Measurements from ENCODE around the gene CLEC6A. TPM values are rescaled to one million over a fixed set of nuclear protein-coding genes. Genes with fewer than 3 reads are reported as not detected.
"Not testable (repeated sequence)": the region's sequence is repeated elsewhere in the genome, so short reads cannot be mapped to it uniquely, and the experiment has no call there.

CLEC6A gene
- total RNA-seq (not detected), total RNA-seq (0 to 0.34 (median 0) reads per million in 172 experiments)
- 0.21 TPM for polyA plus RNA-seq (2013, experiment 1 of 2)
- 0.15 TPM for polyA plus RNA-seq (2013, experiment 2 of 2)

- Histone ChIP-seq H3K4me1 (ENCODE audit: insufficient read depth, low read length) (no peaks in the 10 kb centered on the region), H3K9me3 (ENCODE audit: control insufficient read depth in 1 of 2, insufficient read depth in 1 of 2, low read length in 2 of 2) (no peaks in the 10 kb centered on the region), H3K27me3 (ENCODE audit: control insufficient read depth in 1 of 2, insufficient read depth in 2 of 2, low read length in 2 of 2) (peaks cover 0 to 7% of the 10 kb centered on the region in 2 experiments), H3K27ac (ENCODE audit: low read depth in 1 of 2, low read length in 2 of 2) (no peak within 1 kb of the TSS), H3K36me3 (ENCODE audit: insufficient read depth, low read length) (no peaks in the 10 kb centered on the region), H3K4me3 (ENCODE audit: low read length) (no peak within 1 kb of the TSS)
- H3K27ac Mint-ChIP-seq: no peak within 1 kb of the TSS
- H3K27me3 Mint-ChIP-seq: peaks cover 41% of the 10 kb centered on the region
- ATAC-seq (ENCODE audit: poor library complexity) (no peak), DNase-seq (peak in 1 of 14 experiments; percentile 8)
- no peaks in the 10 kb centered on the region for H3K36me3 Mint-ChIP-seq (ENCODE audit: low read depth)
- POLR2A ChIA-PET: no interaction called here
- H3K9me3 Mint-ChIP-seq: no peaks in the 10 kb centered on the region
- CTCF ChIA-PET: no interaction called here
- no peaks in the 10 kb centered on the region for H3K4me1 Mint-ChIP-seq (ENCODE audit: low read depth)
- intact Hi-C loops (cut with DNase I, micrococcal nuclease): no loop called here
- no peak for TF ChIP-seq CTCF (IDR thresholded peaks at IDR 0.05)
- H3K4me3 Mint-ChIP-seq: no peak within 1 kb of the TSS
Observed at GRCh38 chr12:8455727-8456360, at the start of gene CLEC6A. Gene CLEC6A (plus strand): TSS chr12:8455962. CDS start chr12:8456112, 150 bp downstream.

- H3K27me3 ChIP-seq (ENCODE audit: control insufficient read depth in 1 of 2, insufficient read depth in 2 of 2, low read length in 2 of 2); H3K27ac Mint-ChIP-seq; H3K4me1 Mint-ChIP-seq (ENCODE audit: low read depth); POLR2A ChIA-PET; H3K4me3 ChIP-seq (ENCODE audit: low read length); H3K36me3 Mint-ChIP-seq (ENCODE audit: low read depth); H3K36me3 ChIP-seq (ENCODE audit: insufficient read depth, low read length); ATAC-seq (ENCODE audit: poor library complexity); H3K9me3 Mint-ChIP-seq; H3K4me1 ChIP-seq (ENCODE audit: insufficient read depth, low read length); H3K9me3 ChIP-seq (ENCODE audit: control insufficient read depth in 1 of 2, insufficient read depth in 1 of 2, low read length in 2 of 2); intact Hi-C loops (cut with DNase I, micrococcal nuclease); H3K4me3 Mint-ChIP-seq; H3K27ac ChIP-seq (ENCODE audit: low read depth in 1 of 2, low read length in 2 of 2); CTCF ChIA-PET; H3K27me3 Mint-ChIP-seq: not testable (repeated sequence)
- DNase-seq: peak in 1 of 14 experiments; percentile 6
Observed at GRCh38 chr12:8419576-8419975, 36.2 kb upstream of the CLEC6A start.

GRCh38 chr12:8420506-8420905 is 35.3 kb upstream of the CLEC6A start:
- Histone ChIP-seq H3K36me3 (ENCODE audit: insufficient read depth, low read length) (no peaks in the 10 kb centered on the region), H3K27ac (ENCODE audit: low read depth in 1 of 2, low read length in 2 of 2) (no peak overlapping the region), H3K9me3 (ENCODE audit: control insufficient read depth in 1 of 2, insufficient read depth in 1 of 2, low read length in 2 of 2) (no peaks in the 10 kb centered on the region), H3K4me1 (ENCODE audit: insufficient read depth, low read length) (no peaks in the 10 kb centered on the region), H3K4me3 (ENCODE audit: low read length) (no peak overlapping the region), H3K27me3 (ENCODE audit: control insufficient read depth in 1 of 2, insufficient read depth in 2 of 2, low read length in 2 of 2) (no peaks in the 10 kb centered on the region)
- Mint-ChIP-seq H3K36me3 (ENCODE audit: low read depth) (no peaks in the 10 kb centered on the region), H3K27me3 (no peaks in the 10 kb centered on the region), H3K4me3 (no peak overlapping the region), H3K9me3 (no peaks in the 10 kb centered on the region), H3K27ac (no peak overlapping the region), H3K4me1 (ENCODE audit: low read depth) (no peaks in the 10 kb centered on the region)
- ChIA-PET POLR2A (no interaction called here), CTCF (no interaction called here)
- TF ChIP-seq CTCF (IDR thresholded peaks at IDR 0.05): no peak
- no peak for ATAC-seq (ENCODE audit: poor library complexity)
- DNase-seq: no peak
- intact Hi-C loops (cut with DNase I, micrococcal nuclease): no loop called here

GRCh38 chr12:8444536-8445278 is 11.1 kb upstream of the CLEC6A start:
- POLR2A ChIA-PET; intact Hi-C loops (cut with DNase I, micrococcal nuclease); H3K9me3 Mint-ChIP-seq; H3K27me3 Mint-ChIP-seq; H3K4me1 Mint-ChIP-seq (ENCODE audit: low read depth); H3K4me3 ChIP-seq (ENCODE audit: low read length); H3K9me3 ChIP-seq (ENCODE audit: control insufficient read depth in 1 of 2, insufficient read depth in 1 of 2, low read length in 2 of 2); CTCF ChIA-PET; H3K36me3 Mint-ChIP-seq (ENCODE audit: low read depth); H3K4me3 Mint-ChIP-seq; H3K4me1 ChIP-seq (ENCODE audit: insufficient read depth, low read length); H3K27ac Mint-ChIP-seq; DNase-seq; ATAC-seq (ENCODE audit: poor library complexity); H3K27me3 ChIP-seq (ENCODE audit: control insufficient read depth in 1 of 2, insufficient read depth in 2 of 2, low read length in 2 of 2); H3K36me3 ChIP-seq (ENCODE audit: insufficient read depth, low read length); H3K27ac ChIP-seq (ENCODE audit: low read depth in 1 of 2, low read length in 2 of 2): not testable (repeated sequence)
